ENCODE measurements around the gene CDK14. TPM values are rescaled to one million over a fixed set of nuclear protein-coding genes. Genes with fewer than 3 reads are reported as not detected.
A peak's percentile ranks its signal among the peaks of the same experiment; 100 is the strongest.

The CDK14 gene
- total RNA-seq, 1 donor from 2014 or later, result 58.6 TPM

- TF ChIP-seq, protein P1, sequence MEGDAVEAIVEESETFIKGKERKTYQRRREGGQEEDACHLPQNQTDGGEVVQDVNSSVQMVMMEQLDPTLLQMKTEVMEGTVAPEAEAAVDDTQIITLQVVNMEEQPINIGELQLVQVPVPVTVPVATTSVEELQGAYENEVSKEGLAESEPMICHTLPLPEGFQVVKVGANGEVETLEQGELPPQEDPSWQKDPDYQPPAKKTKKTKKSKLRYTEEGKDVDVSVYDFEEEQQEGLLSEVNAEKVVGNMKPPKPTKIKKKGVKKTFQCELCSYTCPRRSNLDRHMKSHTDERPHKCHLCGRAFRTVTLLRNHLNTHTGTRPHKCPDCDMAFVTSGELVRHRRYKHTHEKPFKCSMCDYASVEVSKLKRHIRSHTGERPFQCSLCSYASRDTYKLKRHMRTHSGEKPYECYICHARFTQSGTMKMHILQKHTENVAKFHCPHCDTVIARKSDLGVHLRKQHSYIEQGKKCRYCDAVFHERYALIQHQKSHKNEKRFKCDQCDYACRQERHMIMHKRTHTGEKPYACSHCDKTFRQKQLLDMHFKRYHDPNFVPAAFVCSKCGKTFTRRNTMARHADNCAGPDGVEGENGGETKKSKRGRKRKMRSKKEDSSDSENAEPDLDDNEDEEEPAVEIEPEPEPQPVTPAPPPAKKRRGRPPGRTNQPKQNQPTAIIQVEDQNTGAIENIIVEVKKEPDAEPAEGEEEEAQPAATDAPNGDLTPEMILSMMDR (IDR thresholded peaks at IDR 0.05), result no peak
- no peaks in the 10 kb centered on the region for H3K36me3 ChIP-seq
- ATAC-seq (no peak), DNase-seq (no peak)
- H3K27me3 ChIP-seq (ENCODE audit: low read depth), result no peaks in the 10 kb centered on the region
- no peaks in the 10 kb centered on the region for H3K9me3 ChIP-seq
- intact Hi-C loops (cut with DNase I), result no loop called here
- H3K4me1 ChIP-seq, result peaks cover 12% of the 10 kb centered on the region
- H3K27ac ChIP-seq, result peak overlapping the region; percentile 8
- no peak overlapping the region for H3K4me3 ChIP-seq
Observed at GRCh38 chr7:90574820-90575187, 21.3 kb upstream of the CDK14 start.

DNA sequence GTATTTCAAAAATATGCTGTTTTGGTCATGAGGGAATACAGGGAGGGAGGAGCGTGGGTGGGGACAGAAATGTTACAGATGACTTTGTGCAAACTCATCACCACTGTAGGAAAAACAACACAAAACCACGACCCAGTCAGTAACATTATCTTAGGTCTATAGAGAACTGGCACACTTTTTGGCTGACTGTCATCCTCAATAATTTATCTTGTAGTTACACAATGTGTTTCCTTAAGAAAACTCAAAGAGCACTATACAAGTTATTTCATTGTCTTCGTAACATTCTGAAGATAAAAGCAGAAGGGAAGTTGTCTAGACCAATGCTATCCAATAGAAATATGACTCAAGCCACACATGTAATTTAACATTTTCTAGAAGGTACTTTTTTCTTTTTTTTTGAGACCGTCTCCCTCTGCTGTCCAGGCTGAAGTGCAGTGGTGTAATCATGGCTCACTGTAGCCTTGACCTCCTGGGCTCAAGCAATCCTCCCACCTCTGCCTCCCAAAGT lies 16.9 kb upstream of the CDK14 start:
- ATAC-seq (peak; percentile 21 to 58), DNase-seq (no peak)
- TF ChIP-seq, protein P1 (IDR thresholded peaks at IDR 0.05), result no peak
- Histone ChIP-seq H3K9me3 (no peaks in the 10 kb centered on the region), H3K27ac (no peak overlapping the region), H3K36me3 (no peaks in the 10 kb centered on the region), H3K4me3 (no peak overlapping the region), H3K4me1 (peaks cover 16% of the 10 kb centered on the region), H3K27me3 (ENCODE audit: low read depth) (no peaks in the 10 kb centered on the region)
- intact Hi-C loops (cut with DNase I), result no loop called here

DNA sequence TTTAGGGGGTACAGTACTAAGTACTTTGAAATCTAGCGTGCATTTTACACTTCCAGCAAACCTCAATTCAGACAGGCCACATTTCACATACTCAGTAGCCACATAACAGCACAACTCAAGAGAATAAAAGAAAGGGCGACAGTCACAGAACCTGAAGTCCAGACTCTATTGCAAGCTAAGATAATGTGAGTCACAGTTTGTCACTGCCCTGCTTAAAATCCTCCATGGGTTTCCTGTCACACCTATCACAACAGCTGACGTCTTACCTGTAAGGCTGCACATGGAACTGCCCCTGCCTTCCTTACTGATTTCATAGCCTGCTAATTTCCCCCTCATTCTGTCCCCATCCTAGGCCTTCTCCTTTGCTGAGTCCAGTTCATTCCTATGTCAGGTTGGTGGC lies 16.1 kb upstream of the CDK14 start:
- Histone ChIP-seq H3K27me3 (ENCODE audit: low read depth) (no peaks in the 10 kb centered on the region), H3K4me1 (peaks cover 16% of the 10 kb centered on the region), H3K36me3 (no peaks in the 10 kb centered on the region), H3K4me3 (no peak overlapping the region), H3K27ac (no peak overlapping the region), H3K9me3 (no peaks in the 10 kb centered on the region)
- no peak for ATAC-seq
- TF ChIP-seq, protein P1 (IDR thresholded peaks at IDR 0.05), result no peak
- DNase-seq, result no peak
- intact Hi-C loops (cut with DNase I), result no loop called here

DNA sequence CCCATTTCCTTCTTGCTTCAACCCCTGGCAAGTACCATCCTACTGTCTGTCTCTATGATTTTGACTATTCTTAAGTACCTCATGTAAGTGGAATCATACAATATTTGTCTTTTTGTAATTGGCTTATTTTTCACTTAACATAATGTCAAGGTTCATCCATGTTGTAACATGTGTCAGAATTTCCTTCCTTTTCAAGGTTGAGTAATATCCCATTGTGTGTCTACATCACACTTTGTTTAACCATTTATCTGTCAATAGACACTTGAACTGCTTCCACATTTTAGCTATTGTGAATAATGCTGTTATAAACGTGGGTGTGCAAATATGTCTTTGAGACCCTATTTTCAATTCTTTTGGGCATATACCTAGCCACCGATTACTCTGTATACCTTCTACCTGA lies 14.0 kb upstream of the CDK14 start:
- DNase-seq (no peak), ATAC-seq (no peak)
- Histone ChIP-seq H3K36me3 (no peaks in the 10 kb centered on the region), H3K9me3 (no peaks in the 10 kb centered on the region), H3K27ac (no peak overlapping the region), H3K27me3 (ENCODE audit: low read depth) (no peaks in the 10 kb centered on the region), H3K4me3 (no peak overlapping the region), H3K4me1 (peaks cover 16% of the 10 kb centered on the region)
- intact Hi-C loops (cut with DNase I), result no loop called here
- TF ChIP-seq, protein P1 (IDR thresholded peaks at IDR 0.05), result no peak

DNA sequence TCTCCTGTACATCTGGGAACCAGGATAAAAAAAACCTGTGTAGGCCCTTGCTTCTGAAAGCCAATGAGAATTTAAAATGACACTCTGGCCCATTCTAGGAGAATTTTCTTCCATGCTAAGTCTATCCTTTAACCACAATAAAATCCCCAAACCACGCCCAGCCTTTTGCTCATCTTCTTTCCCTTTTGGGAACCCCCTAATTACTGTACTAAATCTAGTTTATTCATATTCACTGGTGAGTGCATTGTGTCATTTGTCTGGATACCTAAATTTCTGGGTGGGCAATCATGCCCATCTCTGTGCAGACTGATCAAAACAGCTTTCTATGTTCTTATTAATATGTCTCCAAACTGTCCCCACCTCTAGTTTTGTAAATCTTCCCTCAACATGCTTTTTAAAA lies 11.7 kb upstream of the CDK14 start:
- H3K9me3 ChIP-seq, result no peaks in the 10 kb centered on the region
- ATAC-seq (no peak), DNase-seq (no peak)
- H3K36me3 ChIP-seq, result no peaks in the 10 kb centered on the region
- H3K27ac ChIP-seq, result no peak overlapping the region
- no peaks in the 10 kb centered on the region for H3K27me3 ChIP-seq (ENCODE audit: low read depth)
- peaks cover 9% of the 10 kb centered on the region for H3K4me1 ChIP-seq
- intact Hi-C loops (cut with DNase I), result no loop called here
- TF ChIP-seq, protein P1 (IDR thresholded peaks at IDR 0.05), result no peak
- H3K4me3 ChIP-seq, result no peak overlapping the region

GRCh38 chr7:90586091-90586490 lies 10.0 kb upstream of the CDK14 start:
- no peaks in the 10 kb centered on the region for H3K4me1 ChIP-seq
- ATAC-seq (no peak), DNase-seq (no peak)
- H3K27me3 ChIP-seq (ENCODE audit: low read depth), result no peaks in the 10 kb centered on the region
- no peaks in the 10 kb centered on the region for H3K9me3 ChIP-seq
- no peaks in the 10 kb centered on the region for H3K36me3 ChIP-seq
- intact Hi-C loops (cut with DNase I), result no loop called here
- no peak overlapping the region for H3K27ac ChIP-seq
- TF ChIP-seq, protein P1 (IDR thresholded peaks at IDR 0.05), result no peak
- no peak overlapping the region for H3K4me3 ChIP-seq

Measured in lower lobe of right lung (tissue), 2 donors.